GM12891 (cell line): ENCODE measurements around the gene PAN3.

Experiments used
- PAX5 ChIP-seq: IDR thresholded peaks from 2 replicates; pipeline ENCODE4 v1.6.1; 2011; ENCODE audit warnings: low read length, moderate library complexity, mild to moderate bottlenecking; ENCODE audit not compliant: insufficient read depth, severe bottlenecking
- POLR2A ChIP-seq: IDR thresholded peaks from 2 replicates; pipeline ENCODE4 v1.6.1; 2011; ENCODE audit warnings: low read depth, low read length, control low read depth
- POLR2AphosphoS5 ChIP-seq: IDR thresholded peaks from 2 replicates; pipeline ENCODE4 v1.6.1; 2011; ENCODE audit warnings: low read depth, low read length, control low read depth
- POU2F2 ChIP-seq: IDR thresholded peaks from 2 replicates; pipeline ENCODE4 v1.6.1; 2011; ENCODE audit warnings: low read depth, mild to moderate bottlenecking, control low read depth, low read length, moderate library complexity
- SPI1 ChIP-seq: IDR thresholded peaks from 2 replicates; pipeline ENCODE4 v1.6.1; 2011; ENCODE audit warnings: low read depth, low read length, control low read depth
- TAF1 ChIP-seq: IDR thresholded peaks from 2 replicates; pipeline ENCODE4 v1.6.1; 2011; ENCODE audit warnings: low read depth, low read length, control low read depth

- TF ChIP-seq POU2F2 (no peak), POLR2AphosphoS5 (no peak), POLR2A (no peak), TAF1 (no peak), SPI1 (no peak), PAX5 (no peak)
Observed at GRCh38 chr13:28324181-28324789, 185.9 kb downstream of the PAN3 start.
